ENCODE results near the gene RERE.

Gene RERE

DNA sequence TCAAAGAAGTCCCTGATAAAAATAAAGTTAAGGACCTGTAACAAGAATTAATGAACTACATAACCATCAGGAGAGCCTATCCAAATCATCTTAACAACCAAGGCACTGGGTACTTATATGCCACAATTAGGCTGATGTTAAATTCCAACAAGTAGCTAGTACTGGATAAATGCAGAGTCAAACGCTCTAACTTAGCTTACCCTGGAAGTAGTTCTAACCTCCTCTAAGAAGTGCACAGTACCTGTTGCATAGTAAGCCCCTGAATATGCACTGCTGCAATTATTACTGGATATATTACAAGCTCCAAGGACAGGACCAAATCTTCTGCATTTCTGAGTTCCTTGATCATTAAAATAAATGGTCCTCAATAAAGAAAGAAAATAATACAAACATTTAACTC, 125.8 kb downstream of the RERE start:
- FAIRE-seq (no peak), DNase-seq (ENCODE audit: insufficient read length) (no peak)
- no peak for TF ChIP-seq TAF1 (IDR thresholded peaks at IDR 0.05; ENCODE audit: borderline replicate concordance, low read depth, low read length)
- no peak for TF ChIP-seq POLR2A (IDR thresholded peaks at IDR 0.05; ENCODE audit: low read depth, low read length)
- no peak for TF ChIP-seq POLR2AphosphoS5 (IDR thresholded peaks at IDR 0.05; ENCODE audit: low read depth, low read length)

DNA sequence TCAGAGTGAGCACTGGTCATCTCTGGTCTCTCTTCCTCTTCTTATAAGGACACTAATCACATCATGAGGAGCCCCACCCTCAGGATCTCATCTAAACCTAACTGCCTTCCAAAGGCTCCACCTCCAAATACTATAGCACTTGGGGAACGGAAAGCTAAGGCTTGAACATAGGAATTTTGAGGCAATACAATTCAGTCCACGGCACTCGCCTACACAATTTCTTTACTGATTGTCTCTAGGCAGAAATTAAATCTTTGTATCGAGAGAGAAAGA, 127.3 kb downstream of the RERE start:
- no peak for DNase-seq (ENCODE audit: insufficient read length)
- FAIRE-seq: no peak
- TF ChIP-seq TAF1 (IDR thresholded peaks at IDR 0.05; ENCODE audit: borderline replicate concordance, low read depth, low read length) (no peak), POLR2AphosphoS5 (IDR thresholded peaks at IDR 0.05; ENCODE audit: low read depth, low read length) (no peak), POLR2A (IDR thresholded peaks at IDR 0.05; ENCODE audit: low read depth, low read length) (no peak)

DNA sequence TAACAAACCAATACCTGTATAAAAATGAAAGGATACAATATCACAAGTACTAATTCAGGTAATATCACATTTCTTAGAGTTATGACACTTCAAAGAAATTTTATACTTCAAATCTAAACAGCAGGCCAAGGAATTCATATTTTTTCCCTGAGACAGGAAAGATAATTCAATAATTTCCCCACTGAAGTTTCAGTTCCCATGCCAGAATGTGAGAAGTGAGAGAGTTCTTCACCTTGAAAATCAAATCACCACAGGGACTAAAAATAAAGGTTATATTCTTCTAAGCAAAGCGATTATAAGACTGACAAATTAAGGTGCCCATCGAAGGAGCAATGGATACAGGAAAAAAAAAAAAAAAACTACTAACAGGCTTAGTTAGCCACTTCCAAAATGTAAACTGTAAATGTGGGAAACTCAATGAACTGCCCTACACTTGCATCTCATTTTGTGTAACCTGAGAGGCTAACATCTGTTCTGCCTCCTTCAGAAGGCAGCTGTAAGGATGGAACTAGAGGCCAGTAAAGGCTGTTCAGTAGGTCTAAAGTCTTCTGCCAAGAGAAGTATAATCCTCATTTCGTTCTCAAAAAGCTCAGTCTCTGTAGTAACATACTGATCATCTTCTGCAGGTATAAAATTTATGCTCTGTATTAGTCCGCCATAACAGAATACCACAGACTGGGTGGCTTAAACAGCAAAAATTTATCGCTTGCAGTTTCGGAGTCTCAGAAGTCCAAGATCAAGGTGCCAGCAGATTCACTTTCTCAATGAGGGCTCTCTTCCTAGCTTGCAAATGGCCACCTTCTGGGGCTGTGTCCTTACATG, 127.8 kb downstream of the RERE start:
- DNase-seq (ENCODE audit: insufficient read length) (no peak), FAIRE-seq (peak; percentile 53)
- TF ChIP-seq TAF1 (IDR thresholded peaks at IDR 0.05; ENCODE audit: borderline replicate concordance, low read depth, low read length) (no peak), POLR2A (IDR thresholded peaks at IDR 0.05; ENCODE audit: low read depth, low read length) (no peak), POLR2AphosphoS5 (IDR thresholded peaks at IDR 0.05; ENCODE audit: low read depth, low read length) (no peak)

DNA sequence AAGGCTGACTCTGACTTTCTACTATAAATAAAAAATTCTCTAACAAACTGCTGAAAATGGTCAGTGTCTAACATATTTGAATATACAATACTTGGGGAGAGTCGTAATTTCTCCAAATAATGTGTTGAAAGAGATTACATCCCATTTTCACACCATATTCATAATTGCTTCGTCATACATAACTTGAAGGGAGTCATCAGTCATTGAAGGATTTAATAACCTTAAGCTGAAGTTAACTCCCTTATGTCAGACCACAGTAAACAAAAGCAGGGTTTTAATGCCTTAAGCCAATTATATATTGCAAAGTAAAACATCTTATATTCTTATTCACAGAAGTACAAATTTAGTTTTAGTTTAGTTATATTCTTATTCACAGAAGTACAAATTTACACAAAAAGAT, 129.9 kb downstream of the RERE start:
- FAIRE-seq (no peak), DNase-seq (ENCODE audit: insufficient read length) (no peak)
- TF ChIP-seq TAF1 (IDR thresholded peaks at IDR 0.05; ENCODE audit: borderline replicate concordance, low read depth, low read length) (no peak), POLR2A (IDR thresholded peaks at IDR 0.05; ENCODE audit: low read depth, low read length) (no peak), POLR2AphosphoS5 (IDR thresholded peaks at IDR 0.05; ENCODE audit: low read depth, low read length) (no peak)

DNA sequence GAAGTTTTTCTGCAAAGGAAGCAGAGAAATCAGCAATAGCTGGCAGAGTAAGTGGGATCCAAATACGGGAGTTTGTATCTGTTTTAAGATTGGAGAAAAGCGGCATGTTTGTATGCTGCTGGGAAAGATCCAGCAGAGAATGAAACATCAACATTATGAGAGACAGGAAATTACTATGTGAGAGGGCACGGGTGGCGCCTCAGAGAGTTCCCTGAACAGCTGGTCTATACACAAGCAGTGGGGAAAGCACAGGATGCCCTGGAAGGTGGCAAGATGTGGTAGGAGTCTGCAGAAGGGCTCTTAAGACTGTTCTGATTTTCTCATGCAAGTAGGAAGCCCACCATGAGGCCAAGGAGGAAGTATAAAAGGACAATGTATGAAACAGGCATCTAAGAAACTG, 130.4 kb downstream of the RERE start:
- FAIRE-seq (no peak), DNase-seq (ENCODE audit: insufficient read length) (no peak)
- TF ChIP-seq POLR2A (IDR thresholded peaks at IDR 0.05; ENCODE audit: low read depth, low read length) (no peak), POLR2AphosphoS5 (IDR thresholded peaks at IDR 0.05; ENCODE audit: low read depth, low read length) (no peak), TAF1 (IDR thresholded peaks at IDR 0.05; ENCODE audit: borderline replicate concordance, low read depth, low read length) (no peak)

DNA sequence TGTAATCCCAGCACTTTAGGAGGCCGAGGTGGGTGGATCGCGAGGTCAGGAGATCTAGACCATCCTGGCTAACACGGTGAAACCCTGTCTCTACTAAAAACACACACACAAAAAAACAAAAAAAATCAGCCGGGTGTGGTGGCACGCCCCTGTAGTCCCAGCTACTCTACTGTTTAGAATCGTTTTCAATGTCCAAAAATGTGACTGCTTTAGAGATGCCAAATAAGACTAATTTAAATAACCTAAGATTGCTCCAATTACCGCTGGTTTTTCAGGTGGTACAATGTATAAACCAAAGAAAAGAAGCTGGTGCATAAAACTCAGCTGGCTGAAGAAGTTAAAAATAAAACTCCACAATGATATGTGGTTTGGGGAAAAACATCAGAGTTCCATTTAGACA, 132.0 kb downstream of the RERE start:
- no peak for DNase-seq (ENCODE audit: insufficient read length)
- TF ChIP-seq TAF1 (IDR thresholded peaks at IDR 0.05; ENCODE audit: borderline replicate concordance, low read depth, low read length): no peak
- TF ChIP-seq POLR2A (IDR thresholded peaks at IDR 0.05; ENCODE audit: low read depth, low read length): no peak
- TF ChIP-seq POLR2AphosphoS5 (IDR thresholded peaks at IDR 0.05; ENCODE audit: low read depth, low read length): no peak
- FAIRE-seq: no peak

DNA sequence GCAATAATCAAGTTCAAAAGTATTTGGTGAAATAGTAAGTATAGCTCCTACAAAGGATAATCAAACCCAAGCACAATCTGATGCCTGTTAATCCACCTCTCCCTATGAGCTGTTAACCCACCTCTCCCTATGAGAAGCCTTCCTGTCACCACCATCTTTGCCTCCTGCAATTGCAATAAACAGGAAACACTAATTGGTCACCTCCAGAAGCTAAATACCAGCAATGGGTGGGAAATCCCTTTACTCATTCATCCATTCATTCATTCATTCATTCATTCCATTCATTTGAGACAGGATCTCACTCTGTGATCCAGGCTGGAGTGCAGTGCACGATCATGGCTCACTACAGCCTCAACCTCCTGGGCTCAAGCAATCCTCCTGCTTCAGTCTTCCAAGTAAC, 132.8 kb downstream of the RERE start:
- FAIRE-seq (no peak), DNase-seq (ENCODE audit: insufficient read length) (no peak)
- TF ChIP-seq POLR2AphosphoS5 (IDR thresholded peaks at IDR 0.05; ENCODE audit: low read depth, low read length): no peak
- no peak for TF ChIP-seq POLR2A (IDR thresholded peaks at IDR 0.05; ENCODE audit: low read depth, low read length)
- TF ChIP-seq TAF1 (IDR thresholded peaks at IDR 0.05; ENCODE audit: borderline replicate concordance, low read depth, low read length): no peak

DNA sequence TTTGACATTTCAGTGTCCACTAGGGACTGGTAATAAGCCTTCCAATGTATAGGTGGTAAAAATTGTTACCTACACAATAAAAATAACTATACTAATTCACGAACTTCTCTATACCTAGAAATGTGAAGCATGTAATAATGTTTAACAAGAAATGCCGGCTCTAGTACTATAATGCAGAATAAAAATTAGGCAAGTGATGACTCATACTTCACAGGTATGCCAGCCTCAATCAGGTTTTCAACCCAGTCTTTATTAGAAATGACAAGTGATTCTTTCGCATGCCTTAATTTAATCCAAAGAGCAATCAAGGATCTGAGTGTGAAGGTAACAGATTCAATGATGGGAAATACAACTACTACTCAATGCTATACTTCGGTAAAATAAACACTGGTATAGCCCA, 134.9 kb downstream of the RERE start:
- no peak for FAIRE-seq
- TF ChIP-seq POLR2AphosphoS5 (IDR thresholded peaks at IDR 0.05; ENCODE audit: low read depth, low read length): no peak
- TF ChIP-seq POLR2A (IDR thresholded peaks at IDR 0.05; ENCODE audit: low read depth, low read length): no peak
- TF ChIP-seq TAF1 (IDR thresholded peaks at IDR 0.05; ENCODE audit: borderline replicate concordance, low read depth, low read length): no peak
- no peak for DNase-seq (ENCODE audit: insufficient read length)

DNA sequence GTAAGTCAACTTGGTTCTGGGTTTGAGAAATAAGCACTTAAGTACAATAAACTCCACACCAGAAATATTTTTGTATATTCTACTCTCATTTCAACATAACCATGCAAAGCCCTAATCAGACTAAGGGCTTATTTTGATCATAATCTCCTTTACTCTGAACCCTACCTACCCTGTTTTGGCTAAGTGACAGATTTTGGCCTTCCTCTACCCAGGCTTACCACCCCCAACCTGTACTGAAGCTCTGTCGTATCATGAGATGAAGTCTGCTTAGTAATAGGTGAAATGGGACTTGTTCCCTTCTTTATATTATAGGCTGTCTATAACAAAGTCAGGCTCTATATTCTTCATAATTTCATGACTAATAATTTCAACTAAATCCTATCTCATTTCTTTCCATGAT, 135.5 kb downstream of the RERE start:
- TF ChIP-seq TAF1 (IDR thresholded peaks at IDR 0.05; ENCODE audit: borderline replicate concordance, low read depth, low read length) (no peak), POLR2AphosphoS5 (IDR thresholded peaks at IDR 0.05; ENCODE audit: low read depth, low read length) (no peak), POLR2A (IDR thresholded peaks at IDR 0.05; ENCODE audit: low read depth, low read length) (no peak)
- no peak for DNase-seq (ENCODE audit: insufficient read length)
- FAIRE-seq: no peak

DNA sequence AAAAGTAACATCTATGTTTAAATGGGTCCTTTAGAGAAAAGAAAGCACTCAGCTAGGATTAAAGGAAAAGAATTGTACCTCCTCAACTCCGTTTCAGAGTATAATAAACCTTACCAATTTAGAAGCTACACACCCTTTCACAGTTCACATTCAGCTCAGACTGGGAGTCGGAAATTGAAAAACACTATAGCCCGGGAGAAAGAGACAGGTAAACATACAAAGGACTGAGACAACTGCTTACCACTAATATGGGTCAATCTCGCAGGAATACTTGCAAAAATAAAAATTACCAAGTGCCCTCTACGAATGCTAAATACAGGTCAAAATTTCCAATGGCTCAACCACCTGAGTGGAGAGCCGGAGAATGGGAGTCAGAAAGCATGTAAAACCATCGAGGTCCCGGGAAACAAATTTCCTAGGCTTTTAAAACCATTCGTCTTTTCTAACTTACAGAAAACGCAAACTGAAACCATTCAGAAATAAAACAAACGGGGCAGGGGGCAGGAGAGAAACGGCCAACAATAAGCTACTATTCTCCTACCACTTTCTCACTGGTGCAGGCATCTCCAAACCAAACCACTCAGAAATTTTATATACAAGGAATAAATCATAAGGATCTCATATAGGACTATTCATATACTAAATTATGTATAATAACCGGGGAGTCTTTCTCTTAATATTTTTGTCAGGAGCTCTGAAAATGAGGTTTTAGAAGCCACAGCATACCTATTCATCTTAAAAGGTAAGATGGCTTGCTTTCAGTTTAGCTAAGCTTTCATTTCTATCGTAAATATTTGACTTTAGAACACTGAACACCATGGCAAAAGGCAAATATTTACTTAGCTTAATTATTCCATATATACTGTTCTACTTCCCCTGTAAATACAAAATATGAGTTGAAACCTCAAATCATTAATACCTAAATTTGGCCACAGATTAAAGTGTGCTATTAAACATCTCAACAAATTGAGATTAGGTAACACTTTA, 136.5 kb downstream of the RERE start:
- no peak for DNase-seq (ENCODE audit: insufficient read length)
- FAIRE-seq: peak; percentile 57

DNA sequence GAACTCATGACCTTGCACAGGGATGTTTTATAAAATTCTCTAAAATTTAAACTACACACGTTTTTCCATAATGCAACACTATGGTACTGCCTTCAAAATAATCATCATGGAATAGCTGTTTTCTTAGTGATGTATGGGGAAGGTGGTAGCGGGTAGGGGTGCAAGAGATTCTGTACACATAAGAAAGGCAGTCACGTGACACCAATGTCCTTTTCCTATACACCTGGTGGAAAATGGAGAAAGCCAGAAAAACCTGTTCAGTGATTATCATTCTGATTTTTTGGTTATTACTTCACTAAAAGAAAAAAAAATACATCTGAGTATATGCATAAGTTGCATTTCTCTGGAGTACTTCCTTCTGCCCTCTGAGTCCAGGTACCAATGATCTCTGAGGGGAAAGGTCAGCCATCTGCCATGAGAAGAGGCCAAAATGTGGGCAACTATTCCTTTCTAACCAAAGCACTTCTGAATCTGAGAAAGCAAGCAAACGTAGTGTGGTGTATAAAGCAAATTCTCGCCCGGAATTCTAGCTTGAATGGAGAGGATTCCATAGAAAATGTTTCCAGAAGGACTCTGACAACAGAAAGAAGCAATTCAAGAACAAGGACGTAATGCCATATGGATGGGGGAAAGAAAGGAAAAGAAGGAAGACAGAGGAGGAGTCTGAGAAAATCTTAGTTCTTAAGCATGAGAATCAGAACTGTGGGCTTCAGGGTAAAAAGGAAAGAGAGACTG, 137.3 kb downstream of the RERE start:
- TF ChIP-seq TAF1 (IDR thresholded peaks at IDR 0.05; ENCODE audit: borderline replicate concordance, low read depth, low read length) (no peak), POLR2A (IDR thresholded peaks at IDR 0.05; ENCODE audit: low read depth, low read length) (no peak), POLR2AphosphoS5 (IDR thresholded peaks at IDR 0.05; ENCODE audit: low read depth, low read length) (no peak)
- FAIRE-seq (no peak), DNase-seq (ENCODE audit: insufficient read length) (no peak)

More for the DNA sequence above, 136.5 kb downstream of the RERE start:
- TF ChIP-seq TAF1 (IDR thresholded peaks at IDR 0.05; ENCODE audit: borderline replicate concordance, low read depth, low read length) (no peak), POLR2AphosphoS5 (IDR thresholded peaks at IDR 0.05; ENCODE audit: low read depth, low read length) (no peak), POLR2A (IDR thresholded peaks at IDR 0.05; ENCODE audit: low read depth, low read length) (no peak)
